ENCODE measurements around the gene CRPPA.
A peak's percentile ranks its signal among the peaks of the same experiment; 100 is the strongest.

DNA sequence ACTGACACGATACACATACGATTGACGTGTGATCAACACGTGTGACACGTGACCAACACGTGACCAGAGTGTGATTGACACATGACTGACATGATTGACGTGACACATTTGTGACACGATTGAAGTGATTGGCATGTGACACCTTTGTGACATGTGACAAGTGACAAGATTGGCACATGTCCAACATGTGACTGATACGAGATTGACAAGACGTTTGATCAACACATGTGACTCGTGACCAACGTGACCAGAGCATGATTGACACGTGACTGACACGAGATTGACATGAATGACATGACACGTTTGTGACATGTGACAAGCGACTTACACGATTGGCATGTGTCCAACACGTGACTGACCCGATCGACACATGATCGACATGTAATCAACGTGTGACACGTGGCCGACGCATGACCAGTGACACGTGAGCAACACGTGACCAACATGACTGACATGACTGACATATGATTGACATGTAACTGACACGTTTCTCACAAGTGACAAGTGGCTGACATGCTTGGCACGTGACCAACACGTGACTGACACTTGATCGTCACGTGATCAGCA lies 22.0 kb downstream of the CRPPA start:
- TF ChIP-seq, protein P1, sequence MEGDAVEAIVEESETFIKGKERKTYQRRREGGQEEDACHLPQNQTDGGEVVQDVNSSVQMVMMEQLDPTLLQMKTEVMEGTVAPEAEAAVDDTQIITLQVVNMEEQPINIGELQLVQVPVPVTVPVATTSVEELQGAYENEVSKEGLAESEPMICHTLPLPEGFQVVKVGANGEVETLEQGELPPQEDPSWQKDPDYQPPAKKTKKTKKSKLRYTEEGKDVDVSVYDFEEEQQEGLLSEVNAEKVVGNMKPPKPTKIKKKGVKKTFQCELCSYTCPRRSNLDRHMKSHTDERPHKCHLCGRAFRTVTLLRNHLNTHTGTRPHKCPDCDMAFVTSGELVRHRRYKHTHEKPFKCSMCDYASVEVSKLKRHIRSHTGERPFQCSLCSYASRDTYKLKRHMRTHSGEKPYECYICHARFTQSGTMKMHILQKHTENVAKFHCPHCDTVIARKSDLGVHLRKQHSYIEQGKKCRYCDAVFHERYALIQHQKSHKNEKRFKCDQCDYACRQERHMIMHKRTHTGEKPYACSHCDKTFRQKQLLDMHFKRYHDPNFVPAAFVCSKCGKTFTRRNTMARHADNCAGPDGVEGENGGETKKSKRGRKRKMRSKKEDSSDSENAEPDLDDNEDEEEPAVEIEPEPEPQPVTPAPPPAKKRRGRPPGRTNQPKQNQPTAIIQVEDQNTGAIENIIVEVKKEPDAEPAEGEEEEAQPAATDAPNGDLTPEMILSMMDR (IDR thresholded peaks at IDR 0.05) = no peak
- peak; percentile 93 to 99 (median 99) for TF ChIP-seq POLR2AphosphoS5 (IDR thresholded peaks at IDR 0.05)
- no peak for TF ChIP-seq POLR2A (IDR thresholded peaks at IDR 0.05)
- TF ChIP-seq EP300 (IDR thresholded peaks at IDR 0.05) = no peak

All from sigmoid colon (tissue), 4 donors.